Ovary (tissue), 3 donors: ENCODE results near the gene PDE1A.

Source experiments
- CTCF ChIP-seq, 3 donors: fragments of 450-650 bp in 2 of 3; fragments of 200-600 bp in 1 of 3; IDR thresholded peaks; one replicate each; pipeline versions ENCODE4 v1.5.1 to v1.8.0; 2016 to 2022; ENCODE audit warnings: antibody characterized with exemption in 3 of 3, mild to moderate bottlenecking in 1 of 3
- EP300 ChIP-seq: sonication (generic); formaldehyde crosslinking; IDR thresholded peaks from one replicate; pipeline ENCODE4 v1.6.1; 2017; ENCODE audit warnings: antibody characterized with exemption
- POLR2A ChIP-seq: fragments of 450-650 bp; IDR thresholded peaks from one replicate; pipeline ENCODE4 v1.6.1; 2017; ENCODE audit warnings: antibody characterized with exemption, mild to moderate bottlenecking, moderate library complexity
- donor health status: DM: no; HTN: no; CAD: no.

- TF ChIP-seq CTCF (IDR thresholded peaks at IDR 0.05) (no peak), POLR2A (no peak), EP300 (no peak)
Observed at GRCh38 chr2:182134201-182134600, 292.6 kb downstream of the PDE1A start.
